Fibroblast of lung (primary cell): ENCODE data around the gene USP15. TPM values are rescaled to one million over a fixed set of nuclear protein-coding genes. Genes with fewer than 3 reads are reported as not detected.

ENCODE experiments used
- DNase-seq, 2 donors: peaks; one replicate each; pipeline versions ENCODE4 v3.0.0 to v3.0.0-alpha.2; 2010; ENCODE audit warnings: low read depth in 2 of 2
- H2AFZ ChIP-seq: 2 replicates; pipeline ENCODE4 v1.5.1; 2012; ENCODE audit warnings: low read length, control low read depth, inconsistent platforms
- H3K27ac ChIP-seq: 2 replicates; pipeline ENCODE4 v1.5.1; 2011; ENCODE audit warnings: low read length, control low read depth; ENCODE audit not compliant: insufficient read depth
- H3K27me3 ChIP-seq: 2 replicates; pipeline ENCODE4 v1.5.1; 2011; ENCODE audit warnings: mild to moderate bottlenecking, low read length; ENCODE audit not compliant: control insufficient read depth, insufficient read depth
- H3K36me3 ChIP-seq: 2 replicates; pipeline ENCODE4 v1.5.1; 2011; ENCODE audit warnings: low read length; ENCODE audit not compliant: control insufficient read depth, insufficient read depth
- H3K4me1 ChIP-seq: 2 replicates; pipeline ENCODE4 v1.5.1; 2011; ENCODE audit warnings: low read length; ENCODE audit not compliant: control insufficient read depth, insufficient read depth; ENCODE audit errors: extremely low read depth
- H3K4me2 ChIP-seq: 2 replicates; pipeline ENCODE4 v1.5.1; 2011; ENCODE audit warnings: low read length, control low read depth; ENCODE audit not compliant: insufficient read depth; ENCODE audit errors: extremely low read depth
- H3K4me3 ChIP-seq, 4 experiments: fragments of 200-600 bp in 1 of 4; sonication (generic) in 1 of 4; replicated peaks in 1 of 4; 2 replicates each; pipeline ENCODE4 v1.5.1; 2011 to 2016; ENCODE audit warnings: low read length in 4 of 4, low read depth in 3 of 4, mild to moderate bottlenecking in 3 of 4, control low read depth in 2 of 4, inconsistent platforms in 1 of 4, mixed read lengths in 1 of 4; ENCODE audit not compliant: insufficient read depth in 1 of 4; ENCODE audit errors: control extremely low read depth in 1 of 4
- H3K79me2 ChIP-seq: 2 replicates; pipeline ENCODE4 v1.5.1; 2012; ENCODE audit warnings: mild to moderate bottlenecking, low read length, inconsistent platforms; ENCODE audit not compliant: control insufficient read depth, insufficient read depth
- H3K9ac ChIP-seq: 2 replicates; pipeline ENCODE4 v1.5.1; 2011; ENCODE audit warnings: mild to moderate bottlenecking, low read length, control low read depth; ENCODE audit not compliant: insufficient read depth
- H3K9me3 ChIP-seq: 2 replicates; pipeline ENCODE4 v1.5.1; 2012; ENCODE audit warnings: low read depth, low read length; ENCODE audit not compliant: control insufficient read depth, insufficient read depth
- H4K20me1 ChIP-seq: 2 replicates; pipeline ENCODE4 v1.5.1; 2011; ENCODE audit warnings: low read length; ENCODE audit not compliant: control insufficient read depth, insufficient read depth; ENCODE audit errors: extremely low read depth
- EZH2 ChIP-seq: IDR thresholded peaks from 2 replicates; pipeline ENCODE4 v1.5.1; 2012; ENCODE audit warnings: low read length, control low read depth, mild to moderate bottlenecking; ENCODE audit errors: missing control alignments
- polyA plus RNA-seq, 2 donors: library from polyadenylated mRNA; depleted of rRNA in 1 of 2; stranded (reverse) in 1 of 2; unstranded in 1 of 2; fragments of >200 nt; gene quantifications; 2 replicates each; pipeline ENCODE4 v1.2.1, GENCODE V29; 2011 to 2012; ENCODE audit warnings: missing spikeins in 1 of 2
- total RNA-seq: library from RNA; depleted of rRNA; stranded (reverse); fragments of >200 nt; gene quantifications from 2 replicates; pipeline ENCODE4 v1.2.1, GENCODE V29; 2014
- TF ChIP-seq, protein P1 (sequence below), 2 donors: IDR thresholded peaks in 1 of 2; conservative IDR thresholded peaks in 1 of 2; 1 replicate in 1 of 2; 2 replicates in 1 of 2; pipeline ENCODE4 v1.5.1; 2011 to 2012; ENCODE audit warnings: low read length in 2 of 2, control low read depth in 1 of 2, inconsistent platforms in 1 of 2, low read depth in 1 of 2, mild to moderate bottlenecking in 1 of 2

USP15 gene
- total and polyA plus RNA-seq, 2 donors (not counting 1 experiment from before 2014, with no cell fraction given): 57.6 to 63.1 TPM

DNA sequence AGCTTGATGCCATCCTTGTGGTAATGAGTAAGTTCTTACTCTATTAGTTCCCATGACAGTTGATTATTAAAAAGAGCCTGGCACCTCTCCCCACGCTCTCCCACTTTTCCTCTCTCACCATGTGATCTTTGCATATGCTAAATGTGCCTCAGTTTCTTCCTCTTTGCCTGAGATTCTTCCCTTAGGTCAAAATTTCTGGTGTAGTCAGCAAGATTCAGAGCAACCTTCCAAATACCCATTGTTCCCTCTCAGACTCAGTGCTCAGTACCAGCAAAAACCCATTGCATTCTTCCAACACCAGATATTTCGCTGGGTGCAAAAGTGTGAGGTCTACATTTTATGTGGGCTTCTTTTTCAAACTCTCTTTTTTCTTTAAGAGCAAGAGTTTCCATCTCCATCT, 10.8 kb upstream of the USP15 start:
- Histone ChIP-seq H3K4me1 (no peaks in the 10 kb centered on the region), H3K9me3 (no peaks in the 10 kb centered on the region), H3K79me2 (no peaks in the 10 kb centered on the region), H4K20me1 (no peaks in the 10 kb centered on the region), H3K4me2 (no peak overlapping the region), H2AFZ (no peak overlapping the region), H3K27ac (no peak overlapping the region), H3K9ac (no peak overlapping the region), H3K36me3 (no peaks in the 10 kb centered on the region), H3K27me3 (no peaks in the 10 kb centered on the region), H3K4me3 (no peak overlapping the region)
- no peak for DNase-seq
- TF ChIP-seq EZH2: no peak
- TF ChIP-seq, protein P1, sequence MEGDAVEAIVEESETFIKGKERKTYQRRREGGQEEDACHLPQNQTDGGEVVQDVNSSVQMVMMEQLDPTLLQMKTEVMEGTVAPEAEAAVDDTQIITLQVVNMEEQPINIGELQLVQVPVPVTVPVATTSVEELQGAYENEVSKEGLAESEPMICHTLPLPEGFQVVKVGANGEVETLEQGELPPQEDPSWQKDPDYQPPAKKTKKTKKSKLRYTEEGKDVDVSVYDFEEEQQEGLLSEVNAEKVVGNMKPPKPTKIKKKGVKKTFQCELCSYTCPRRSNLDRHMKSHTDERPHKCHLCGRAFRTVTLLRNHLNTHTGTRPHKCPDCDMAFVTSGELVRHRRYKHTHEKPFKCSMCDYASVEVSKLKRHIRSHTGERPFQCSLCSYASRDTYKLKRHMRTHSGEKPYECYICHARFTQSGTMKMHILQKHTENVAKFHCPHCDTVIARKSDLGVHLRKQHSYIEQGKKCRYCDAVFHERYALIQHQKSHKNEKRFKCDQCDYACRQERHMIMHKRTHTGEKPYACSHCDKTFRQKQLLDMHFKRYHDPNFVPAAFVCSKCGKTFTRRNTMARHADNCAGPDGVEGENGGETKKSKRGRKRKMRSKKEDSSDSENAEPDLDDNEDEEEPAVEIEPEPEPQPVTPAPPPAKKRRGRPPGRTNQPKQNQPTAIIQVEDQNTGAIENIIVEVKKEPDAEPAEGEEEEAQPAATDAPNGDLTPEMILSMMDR (conservative IDR thresholded peaks at IDR 0.05 in 1 of 2, IDR thresholded peaks at IDR 0.05 in 1 of 2; ENCODE audit: low read depth in 1 of 2, low read length in 2 of 2): no peak

DNA sequence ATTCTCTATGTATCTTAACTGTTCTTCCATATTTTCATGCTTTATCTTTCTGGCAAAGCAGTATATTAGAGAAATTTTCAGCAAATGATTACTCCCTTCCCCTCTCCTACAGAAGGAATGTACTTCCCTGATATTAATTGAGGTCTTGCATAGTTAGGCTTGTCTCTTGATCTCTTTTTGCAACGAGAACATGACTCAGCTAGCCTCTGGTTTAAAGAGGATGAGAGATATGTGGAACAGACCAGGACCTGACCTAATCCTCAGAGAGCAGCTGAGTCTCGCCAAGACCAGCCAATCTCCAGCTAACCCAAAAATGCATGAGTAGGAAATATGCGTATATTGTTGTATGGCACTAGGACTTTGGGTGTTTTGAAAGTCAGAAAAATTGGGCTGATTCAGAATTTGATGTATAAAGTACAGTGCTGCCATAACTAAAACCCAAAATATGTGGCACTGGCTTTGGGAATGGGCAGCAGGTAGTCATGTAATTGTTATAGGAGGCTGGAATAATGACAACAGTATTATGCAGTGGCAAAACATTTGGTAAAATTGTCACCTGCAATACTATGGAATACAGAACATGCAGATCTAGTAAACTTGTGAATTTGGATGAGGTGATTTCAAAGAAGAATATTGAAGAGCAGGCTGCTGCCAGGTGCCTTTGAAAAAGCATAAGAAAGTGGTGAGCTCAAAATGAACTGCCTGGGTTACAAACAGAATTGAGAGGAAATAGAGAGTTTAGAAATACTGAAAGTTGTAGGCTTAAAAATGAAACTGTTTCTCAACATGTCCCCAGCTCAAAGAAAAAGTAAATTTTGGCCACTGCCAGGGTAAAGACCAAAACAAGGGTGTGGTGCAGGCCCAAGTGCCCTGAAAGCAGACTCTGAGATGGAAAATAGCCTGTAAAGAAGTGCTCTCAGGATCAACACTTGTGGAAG, 9.3 kb upstream of the USP15 start:
- no peak overlapping the region for H3K4me3 ChIP-seq
- peak; percentile 43 to 66 for DNase-seq
- no peak overlapping the region for H3K27ac ChIP-seq
- no peaks in the 10 kb centered on the region for H3K79me2 ChIP-seq
- no peaks in the 10 kb centered on the region for H3K4me1 ChIP-seq
- H3K36me3 ChIP-seq: no peaks in the 10 kb centered on the region
- TF ChIP-seq, protein P1 (conservative IDR thresholded peaks at IDR 0.05 in 1 of 2, IDR thresholded peaks at IDR 0.05 in 1 of 2; ENCODE audit: low read depth in 1 of 2, low read length in 2 of 2): no peak
- no peak for TF ChIP-seq EZH2
- no peaks in the 10 kb centered on the region for H4K20me1 ChIP-seq
- no peak overlapping the region for H2AFZ ChIP-seq
- no peak overlapping the region for H3K4me2 ChIP-seq
- no peaks in the 10 kb centered on the region for H3K27me3 ChIP-seq
- no peaks in the 10 kb centered on the region for H3K9me3 ChIP-seq
- H3K9ac ChIP-seq: no peak overlapping the region

DNA sequence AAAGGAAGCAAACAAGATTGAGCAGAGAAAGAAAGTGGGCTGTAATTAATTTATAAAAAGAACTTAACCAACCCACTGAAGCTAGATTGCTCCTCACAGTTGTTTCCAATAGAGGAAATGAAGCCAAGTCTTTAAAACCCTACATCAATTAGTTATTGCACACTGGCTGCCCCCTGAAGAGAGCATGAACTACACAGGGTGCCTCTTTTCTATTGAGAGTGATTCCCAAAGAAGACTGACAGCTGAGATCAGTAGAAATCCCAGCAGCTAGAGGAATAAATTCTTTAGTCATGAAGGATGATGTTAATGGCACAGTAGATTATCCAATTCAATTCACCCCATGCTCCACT, 8.6 kb upstream of the USP15 start:
- no peak overlapping the region for H3K27ac ChIP-seq
- H2AFZ ChIP-seq: no peak overlapping the region
- H3K4me3 ChIP-seq: no peak overlapping the region
- no peaks in the 10 kb centered on the region for H3K27me3 ChIP-seq
- no peak overlapping the region for H3K9ac ChIP-seq
- TF ChIP-seq, protein P1 (conservative IDR thresholded peaks at IDR 0.05 in 1 of 2, IDR thresholded peaks at IDR 0.05 in 1 of 2; ENCODE audit: low read depth in 1 of 2, low read length in 2 of 2): no peak
- no peak for TF ChIP-seq EZH2
- H4K20me1 ChIP-seq: no peaks in the 10 kb centered on the region
- H3K79me2 ChIP-seq: no peaks in the 10 kb centered on the region
- no peaks in the 10 kb centered on the region for H3K4me1 ChIP-seq
- no peaks in the 10 kb centered on the region for H3K9me3 ChIP-seq
- H3K4me2 ChIP-seq: no peak overlapping the region
- H3K36me3 ChIP-seq: no peaks in the 10 kb centered on the region
- no peak for DNase-seq
